Keratinocyte (primary cell): ENCODE data around the gene TEX12. TPM values are rescaled to one million over a fixed set of nuclear protein-coding genes. Genes with fewer than 3 reads are reported as not detected.

Source experiments
- DNase-seq: peaks from one replicate; pipeline ENCODE4 v3.0.0-alpha.2; 2011; ENCODE audit warnings: low read depth, missing footprints, low spot score
- FAIRE-seq: peaks from 2 replicates; lab custom pipeline; 2011; peaks lifted over from hg19 to GRCh38; lab: Jason Lieb, UNC
- H2AFZ ChIP-seq: 2 replicates; pipeline ENCODE4 v1.6.0; 2012; ENCODE audit warnings: low read length, control low read depth, inconsistent platforms; ENCODE audit not compliant: control insufficient read depth
- H3K27ac ChIP-seq: 2 replicates; pipeline ENCODE4 v1.5.1; 2011; ENCODE audit warnings: low read length; ENCODE audit not compliant: control insufficient read depth, insufficient read depth
- H3K27me3 ChIP-seq: 3 replicates; pipeline ENCODE4 v1.6.0; 2011; ENCODE audit warnings: low read length; ENCODE audit not compliant: control insufficient read depth, insufficient read depth; ENCODE audit errors: extremely low read depth
- H3K36me3 ChIP-seq, 2 experiments: 2 replicates in 1 of 2; 3 replicates in 1 of 2; pipeline ENCODE4 v1.5.1; 2011; ENCODE audit warnings: low read length in 2 of 2, mild to moderate bottlenecking in 1 of 2; ENCODE audit not compliant: control insufficient read depth in 2 of 2, insufficient read depth in 2 of 2; ENCODE audit errors: extremely low read depth in 1 of 2
- H3K4me1 ChIP-seq: 3 replicates; pipeline ENCODE4 v1.5.1; 2011; ENCODE audit warnings: low read length; ENCODE audit not compliant: control insufficient read depth, insufficient read depth; ENCODE audit errors: extremely low read depth
- H3K4me2 ChIP-seq: 3 replicates; pipeline ENCODE4 v1.6.0; 2011; ENCODE audit warnings: low read depth, low read length; ENCODE audit not compliant: control insufficient read depth, insufficient read depth; ENCODE audit errors: extremely low read depth
- H3K4me3 ChIP-seq, 3 experiments: fragments of 200-600 bp in 1 of 3; sonication (generic) in 1 of 3; 2 replicates in 2 of 3; 3 replicates in 1 of 3; pipeline ENCODE4 v1.5.1; 2011 to 2016; ENCODE audit warnings: low read length in 3 of 3, mild to moderate bottlenecking in 3 of 3, control low read depth in 2 of 3, inconsistent platforms in 1 of 3, low read depth in 1 of 3, mixed read lengths in 1 of 3, mixed run types in 1 of 3, moderate library complexity in 1 of 3; ENCODE audit not compliant: control insufficient read depth in 2 of 3, insufficient read depth in 2 of 3; ENCODE audit errors: extremely low read depth in 1 of 3
- H3K79me2 ChIP-seq: 2 replicates; pipeline ENCODE4 v1.6.0; 2012; ENCODE audit warnings: low read length; ENCODE audit not compliant: control insufficient read depth, insufficient read depth
- H3K9ac ChIP-seq: 3 replicates; pipeline ENCODE4 v1.6.0; 2011; ENCODE audit warnings: low read length; ENCODE audit not compliant: control insufficient read depth, insufficient read depth; ENCODE audit errors: extremely low read depth
- H3K9me1 ChIP-seq: 3 replicates; pipeline ENCODE4 v1.6.0; 2011; ENCODE audit warnings: low read length; ENCODE audit not compliant: control insufficient read depth, insufficient read depth; ENCODE audit errors: extremely low read depth
- H3K9me3 ChIP-seq: 2 replicates; pipeline ENCODE4 v1.5.1; 2012; ENCODE audit warnings: low read depth, low read length; ENCODE audit not compliant: control insufficient read depth
- H4K20me1 ChIP-seq: 3 replicates; pipeline ENCODE4 v1.6.0; 2011; ENCODE audit warnings: low read length; ENCODE audit not compliant: control insufficient read depth, insufficient read depth; ENCODE audit errors: extremely low read depth
- CTCF ChIP-seq, 3 experiments: IDR thresholded peaks in 1 of 3; conservative IDR thresholded peaks in 1 of 3; optimal IDR thresholded peaks in 1 of 3; 2 replicates in 2 of 3; 3 replicates in 1 of 3; pipeline versions ENCODE3 to v1.5.1; 2011; ENCODE audit warnings: low read length in 3 of 3, mild to moderate bottlenecking in 3 of 3, moderate library complexity in 2 of 3, control low read depth in 1 of 3, inconsistent platforms in 1 of 3; ENCODE audit not compliant: insufficient read depth in 2 of 3; ENCODE audit errors: extremely low read depth in 1 of 3
- EZH2 ChIP-seq: IDR thresholded peaks from one replicate; pipeline ENCODE4 v1.6.1; 2012; ENCODE audit warnings: inconsistent platforms, mild to moderate bottlenecking, low read length, moderate library complexity
- dilution Hi-C: fragments of 300-500 bp; cut with MboI; formaldehyde crosslinking; loops from one replicate; pipeline ENCODE4 v1.7.0; 2020; ENCODE audit warnings: low sequenced_read_pairs; ENCODE audit not compliant: extremely low pct_ligation_motif_present
- polyA plus RNA-seq, 5 experiments: library from polyadenylated mRNA; depleted of rRNA in 3 of 5; stranded (reverse) in 3 of 5; stranded (forward) in 1 of 5; unstranded in 1 of 5; fragments of >200 nt; gene quantifications; 1 replicate in 1 of 5; 2 replicates in 3 of 5; 3 replicates in 1 of 5; pipeline versions ENCODE4 v1.2.1 to v1.2.3, GENCODE V29; 2011 to 2012; ENCODE audit warnings: missing spikeins in 2 of 5, low read depth in 1 of 5, low replicate concordance in 1 of 5

Gene TEX12
- polyA plus RNA-seq, 1 donor (not counting 4 experiments of a cell fraction or from before 2014, with no cell fraction given): not detected

GRCh38 chr11:112179601-112180000, 12.4 kb downstream of the TEX12 start:
- H3K27ac ChIP-seq: no peak overlapping the region
- H3K4me2 ChIP-seq: no peak overlapping the region
- dilution Hi-C loops: no loop called here
- no peak for FAIRE-seq
- no peaks in the 10 kb centered on the region for H3K79me2 ChIP-seq
- H4K20me1 ChIP-seq: no peaks in the 10 kb centered on the region
- no peaks in the 10 kb centered on the region for H3K27me3 ChIP-seq
- no peak for TF ChIP-seq CTCF (optimal IDR thresholded peaks at IDR 0.05 in 1 of 3, IDR thresholded peaks at IDR 0.05 in 1 of 3, conservative IDR thresholded peaks at IDR 0.05 in 1 of 3; ENCODE audit: extremely low read depth in 1 of 3, insufficient read depth in 2 of 3, low read length in 3 of 3)
- no peak for TF ChIP-seq EZH2
- H3K4me1 ChIP-seq: peaks cover 8% of the 10 kb centered on the region
- no peak for DNase-seq
- no peak overlapping the region for H2AFZ ChIP-seq
- no peaks in the 10 kb centered on the region for H3K36me3 ChIP-seq
- H3K9me1 ChIP-seq: no peaks in the 10 kb centered on the region
- no peak overlapping the region for H3K9ac ChIP-seq
- H3K4me3 ChIP-seq: no peak overlapping the region
- no peaks in the 10 kb centered on the region for H3K9me3 ChIP-seq

- no peak overlapping the region for H3K27ac ChIP-seq
- H3K27me3 ChIP-seq: no peaks in the 10 kb centered on the region
- DNase-seq (no peak), FAIRE-seq (no peak)
- no peaks in the 10 kb centered on the region for H3K9me1 ChIP-seq
- H3K4me3 ChIP-seq: no peak overlapping the region
- H3K9me3 ChIP-seq: no peaks in the 10 kb centered on the region
- dilution Hi-C loops: no loop called here
- H3K4me2 ChIP-seq: no peak overlapping the region
- H2AFZ ChIP-seq: no peak overlapping the region
- H3K4me1 ChIP-seq: no peaks in the 10 kb centered on the region
- no peaks in the 10 kb centered on the region for H4K20me1 ChIP-seq
- TF ChIP-seq EZH2 (no peak), CTCF (optimal IDR thresholded peaks at IDR 0.05 in 1 of 3, IDR thresholded peaks at IDR 0.05 in 1 of 3, conservative IDR thresholded peaks at IDR 0.05 in 1 of 3; ENCODE audit: extremely low read depth in 1 of 3, insufficient read depth in 2 of 3, low read length in 3 of 3) (no peak)
- no peaks in the 10 kb centered on the region for H3K79me2 ChIP-seq
- H3K9ac ChIP-seq: no peak overlapping the region
- H3K36me3 ChIP-seq: no peaks in the 10 kb centered on the region
These were observed 15.7 kb downstream of the TEX12 start for GRCh38 chr11:112182867-112183266.
